ENCODE results near the gene LHPP. TPM values are rescaled to one million over a fixed set of nuclear protein-coding genes. Genes with fewer than 3 reads are reported as not detected.

The LHPP gene
- total and polyA plus RNA-seq, 4 experiments from 2014 or later, result 17.9 to 22.4 (median 19.2) TPM

DNA sequence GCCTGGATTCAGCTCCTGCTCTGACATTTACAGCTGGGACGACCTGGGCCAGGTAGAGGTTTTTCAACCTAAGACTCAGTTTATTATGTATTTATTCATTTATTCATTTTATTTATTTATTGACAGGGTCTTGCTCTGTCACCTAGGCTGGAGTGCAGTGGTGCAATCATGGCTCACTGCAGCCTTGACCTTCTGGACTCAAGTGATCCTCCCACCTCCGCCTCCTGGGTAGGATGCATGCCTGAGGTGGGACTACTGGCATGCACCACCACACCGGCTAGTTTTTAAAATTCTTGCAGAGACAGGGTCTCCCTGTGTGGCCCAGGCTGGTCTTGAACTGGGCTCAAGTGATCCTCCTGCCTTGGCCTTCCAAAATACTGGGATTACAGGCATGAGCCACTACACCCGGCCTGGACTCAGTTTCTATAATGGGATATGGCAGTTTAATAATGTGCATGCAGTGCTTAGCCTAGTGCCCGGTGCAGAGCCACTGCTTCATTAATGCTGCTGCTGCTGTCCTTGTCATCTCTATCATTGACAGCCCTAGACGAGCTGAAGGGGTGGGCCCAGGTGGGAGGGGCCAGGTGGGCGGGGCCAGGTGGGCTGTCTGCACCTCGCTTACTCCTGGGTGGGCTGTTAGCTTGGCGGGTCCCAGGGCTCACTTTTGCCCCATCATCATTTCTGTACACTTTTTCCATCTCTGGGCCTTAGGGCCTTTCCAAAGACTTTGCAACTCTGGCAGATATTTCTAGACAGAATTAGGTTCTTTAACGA is 92.6 kb downstream of the LHPP start:
- Mint-ChIP-seq H3K36me3 (no peaks in the 10 kb centered on the region), H3K4me1 (no peaks in the 10 kb centered on the region), H3K9me3 (peaks cover 0 to 2% (median 0%) of the 10 kb centered on the region in 8 donors), H3K27ac (no peak overlapping the region), H3K4me3 (no peak overlapping the region), H3K27me3 (no peaks in the 10 kb centered on the region)
- Histone ChIP-seq H3K36me3 (ENCODE audit: insufficient read depth, low read length) (no peaks in the 10 kb centered on the region), H3K27ac (ENCODE audit: low read depth, low read length) (no peak overlapping the region), H3K9me3 (ENCODE audit: control insufficient read depth in 1 of 2, low read length in 2 of 2) (no peaks in the 10 kb centered on the region), H3K27me3 (ENCODE audit: insufficient read depth, low read length) (no peaks in the 10 kb centered on the region), H3K4me1 (ENCODE audit: insufficient read depth, low read length) (no peaks in the 10 kb centered on the region), H3K4me3 (ENCODE audit: low read length in 2 of 2) (no peak overlapping the region)
- ChIA-PET CTCF (ENCODE audit: partially characterized antibody) (interaction anchor here (1.7 kb wide), 1 partner anchor 24 kb away, joined by 4 read pairs; no protein-coding TSS in a partner anchor), POLR2A (ENCODE audit: partially characterized antibody) (no interaction called here)
- intact Hi-C loops (cut with micrococcal nuclease), result no loop called here
- DNase-seq, result no peak

GRCh38 chr10:124557167-124557566 is 95.5 kb downstream of the LHPP start:
- POLR2A ChIA-PET (ENCODE audit: partially characterized antibody), result no interaction called here
- Mint-ChIP-seq H3K9me3 (peaks cover 0 to 13% (median 3%) of the 10 kb centered on the region in 8 donors), H3K27me3 (no peaks in the 10 kb centered on the region), H3K4me3 (no peak overlapping the region), H3K4me1 (no peaks in the 10 kb centered on the region), H3K36me3 (peaks cover 2 to 13% of the 10 kb centered on the region in 2 donors), H3K27ac (no peak overlapping the region)
- H3K4me3 ChIP-seq (ENCODE audit: low read length in 2 of 2), result no peak overlapping the region
- H3K9me3 ChIP-seq (ENCODE audit: control insufficient read depth in 1 of 2, low read length in 2 of 2), result no peaks in the 10 kb centered on the region
- no peaks in the 10 kb centered on the region for H3K27me3 ChIP-seq (ENCODE audit: insufficient read depth, low read length)
- H3K27ac ChIP-seq (ENCODE audit: low read depth, low read length), result no peak overlapping the region
- no peaks in the 10 kb centered on the region for H3K4me1 ChIP-seq (ENCODE audit: insufficient read depth, low read length)
- DNase-seq, result no peak
- intact Hi-C loops (cut with micrococcal nuclease), result no loop called here
- H3K36me3 ChIP-seq (ENCODE audit: insufficient read depth, low read length), result no peaks in the 10 kb centered on the region
- CTCF ChIA-PET (ENCODE audit: partially characterized antibody), result no interaction called here

DNA sequence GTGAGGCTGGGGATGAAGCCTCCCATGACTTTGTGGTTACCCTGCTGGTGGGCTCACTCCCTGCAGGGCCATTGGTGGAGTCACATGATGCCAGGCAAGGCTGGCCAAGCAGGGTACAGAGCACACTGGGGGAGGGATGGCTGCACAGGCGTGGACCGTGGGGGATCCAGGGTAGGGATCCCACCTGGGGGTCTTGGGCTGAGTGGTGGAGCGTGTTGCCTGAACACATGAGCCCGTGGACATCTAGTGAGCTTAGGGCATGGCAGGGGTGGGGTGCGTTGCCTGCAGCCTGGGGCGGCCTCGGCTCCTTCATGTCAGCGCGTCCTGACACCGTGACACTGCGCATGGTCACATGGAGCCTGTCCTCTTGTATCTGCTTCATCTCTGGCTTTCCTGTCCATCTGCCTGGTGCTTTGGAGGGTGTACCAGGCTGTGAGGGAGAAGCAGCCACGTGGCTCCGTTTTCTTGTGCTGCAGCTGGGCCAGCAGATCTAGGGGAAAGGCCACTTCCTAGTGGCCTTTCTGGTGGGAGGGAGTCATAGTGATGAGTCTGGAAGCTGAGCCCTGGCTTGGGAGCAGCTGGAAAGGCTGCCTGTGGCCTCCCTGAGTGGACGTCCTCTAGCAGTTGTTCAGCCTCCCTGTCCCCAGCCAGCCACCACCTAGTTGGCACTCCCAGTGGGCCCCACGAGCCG is 96.2 kb downstream of the LHPP start:
- peaks cover 2 to 13% of the 10 kb centered on the region in 2 donors for H3K36me3 Mint-ChIP-seq
- DNase-seq, result no peak

GRCh38 chr10:124558339-124559321 is 97.0 kb downstream of the LHPP start:
- DNase-seq, result no peak
- Histone ChIP-seq H3K27me3 (ENCODE audit: insufficient read depth, low read length) (no peaks in the 10 kb centered on the region), H3K4me1 (ENCODE audit: insufficient read depth, low read length) (no peaks in the 10 kb centered on the region), H3K36me3 (ENCODE audit: insufficient read depth, low read length) (no peaks in the 10 kb centered on the region), H3K9me3 (ENCODE audit: control insufficient read depth in 1 of 2, low read length in 2 of 2) (no peaks in the 10 kb centered on the region), H3K4me3 (ENCODE audit: low read length in 2 of 2) (no peak overlapping the region), H3K27ac (ENCODE audit: low read depth, low read length) (no peak overlapping the region)
- peaks cover 0 to 13% (median 3%) of the 10 kb centered on the region in 8 donors for H3K9me3 Mint-ChIP-seq
- H3K4me3 Mint-ChIP-seq, result no peak overlapping the region
- H3K27me3 Mint-ChIP-seq, result no peaks in the 10 kb centered on the region
- ChIA-PET POLR2A (ENCODE audit: partially characterized antibody) (interaction anchor here (0.6 kb wide), 1 partner anchor 55 kb away, joined by 3 read pairs; no protein-coding TSS in a partner anchor), CTCF (ENCODE audit: partially characterized antibody) (no interaction called here)
- intact Hi-C loops (cut with micrococcal nuclease), result no loop called here
- H3K36me3 Mint-ChIP-seq, result peaks cover 2 to 13% of the 10 kb centered on the region in 2 donors
- no peak overlapping the region for H3K27ac Mint-ChIP-seq
- no peaks in the 10 kb centered on the region for H3K4me1 Mint-ChIP-seq

More for the DNA sequence above, 96.2 kb downstream of the LHPP start:
- Mint-ChIP-seq H3K9me3 (peaks cover 0 to 13% (median 3%) of the 10 kb centered on the region in 8 donors), H3K4me3 (no peak overlapping the region), H3K4me1 (no peaks in the 10 kb centered on the region), H3K27me3 (no peaks in the 10 kb centered on the region), H3K27ac (no peak overlapping the region)
- POLR2A ChIA-PET (ENCODE audit: partially characterized antibody), result no interaction called here
- no peaks in the 10 kb centered on the region for H3K27me3 ChIP-seq (ENCODE audit: insufficient read depth, low read length)
- intact Hi-C loops (cut with micrococcal nuclease), result no loop called here
- no peaks in the 10 kb centered on the region for H3K9me3 ChIP-seq (ENCODE audit: control insufficient read depth in 1 of 2, low read length in 2 of 2)
- no peaks in the 10 kb centered on the region for H3K36me3 ChIP-seq (ENCODE audit: insufficient read depth, low read length)
- CTCF ChIA-PET (ENCODE audit: partially characterized antibody), result no interaction called here
- no peaks in the 10 kb centered on the region for H3K4me1 ChIP-seq (ENCODE audit: insufficient read depth, low read length)
- H3K4me3 ChIP-seq (ENCODE audit: low read length in 2 of 2), result no peak overlapping the region
- H3K27ac ChIP-seq (ENCODE audit: low read depth, low read length), result no peak overlapping the region

DNA sequence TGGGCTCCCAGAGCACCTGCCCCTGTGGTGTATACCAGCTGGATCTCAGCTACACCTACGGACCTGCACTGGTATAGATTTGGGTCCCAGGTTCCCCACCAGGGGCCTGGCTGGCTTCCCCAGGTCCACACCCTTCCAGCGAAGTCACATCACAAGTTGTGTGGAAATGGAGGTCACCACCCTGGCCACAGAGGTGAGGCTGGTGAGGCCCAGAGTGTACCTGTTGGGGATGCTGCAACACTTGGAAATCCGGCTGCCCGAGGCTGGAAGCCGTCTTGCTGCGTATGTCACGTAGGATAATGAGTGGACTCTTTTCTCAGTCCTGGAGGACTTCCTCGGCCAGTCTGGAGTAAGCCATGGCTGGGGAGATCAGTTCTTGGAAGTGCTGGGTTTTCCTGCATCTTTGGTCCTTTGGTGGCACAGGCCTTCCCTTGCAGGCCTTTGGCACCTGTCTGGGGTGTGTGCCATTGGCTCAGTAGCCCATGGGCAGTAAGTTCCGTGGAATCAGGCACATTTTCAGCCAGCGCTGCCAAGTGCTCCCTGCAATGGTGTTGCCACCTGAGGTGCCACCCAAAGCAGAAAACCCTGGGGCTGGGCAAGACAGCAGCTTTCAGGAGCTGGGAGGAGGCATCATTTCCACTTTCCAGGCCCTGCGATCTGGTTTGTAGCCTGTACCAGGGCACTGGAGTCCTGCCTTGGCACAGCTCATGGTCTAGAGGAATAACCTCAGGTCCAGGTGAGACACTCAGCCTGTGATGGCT is 97.9 kb downstream of the LHPP start:
- DNase-seq, result no peak
- H3K27me3 Mint-ChIP-seq, result no peaks in the 10 kb centered on the region
- CTCF ChIA-PET (ENCODE audit: partially characterized antibody), result interaction anchor here (1.1 kb wide), 1 partner anchor 367 kb away, joined by 3 read pairs; no protein-coding TSS in a partner anchor
- Histone ChIP-seq H3K9me3 (ENCODE audit: control insufficient read depth in 1 of 2, low read length in 2 of 2) (no peaks in the 10 kb centered on the region), H3K27me3 (ENCODE audit: insufficient read depth, low read length) (no peaks in the 10 kb centered on the region), H3K36me3 (ENCODE audit: insufficient read depth, low read length) (no peaks in the 10 kb centered on the region), H3K4me1 (ENCODE audit: insufficient read depth, low read length) (no peaks in the 10 kb centered on the region), H3K4me3 (ENCODE audit: low read length in 2 of 2) (no peak overlapping the region), H3K27ac (ENCODE audit: low read depth, low read length) (no peak overlapping the region)
- POLR2A ChIA-PET (ENCODE audit: partially characterized antibody), result interaction anchor here (0.6 kb wide), 1 partner anchor 54 kb away, joined by 3 read pairs; no protein-coding TSS in a partner anchor
- H3K4me3 Mint-ChIP-seq, result no peak overlapping the region
- H3K9me3 Mint-ChIP-seq, result peaks cover 0 to 13% (median 3%) of the 10 kb centered on the region in 8 donors
- H3K4me1 Mint-ChIP-seq, result no peaks in the 10 kb centered on the region
- H3K36me3 Mint-ChIP-seq, result peaks cover 2 to 13% of the 10 kb centered on the region in 2 donors
- intact Hi-C loops (cut with micrococcal nuclease), result no loop called here
- H3K27ac Mint-ChIP-seq, result no peak overlapping the region

DNA sequence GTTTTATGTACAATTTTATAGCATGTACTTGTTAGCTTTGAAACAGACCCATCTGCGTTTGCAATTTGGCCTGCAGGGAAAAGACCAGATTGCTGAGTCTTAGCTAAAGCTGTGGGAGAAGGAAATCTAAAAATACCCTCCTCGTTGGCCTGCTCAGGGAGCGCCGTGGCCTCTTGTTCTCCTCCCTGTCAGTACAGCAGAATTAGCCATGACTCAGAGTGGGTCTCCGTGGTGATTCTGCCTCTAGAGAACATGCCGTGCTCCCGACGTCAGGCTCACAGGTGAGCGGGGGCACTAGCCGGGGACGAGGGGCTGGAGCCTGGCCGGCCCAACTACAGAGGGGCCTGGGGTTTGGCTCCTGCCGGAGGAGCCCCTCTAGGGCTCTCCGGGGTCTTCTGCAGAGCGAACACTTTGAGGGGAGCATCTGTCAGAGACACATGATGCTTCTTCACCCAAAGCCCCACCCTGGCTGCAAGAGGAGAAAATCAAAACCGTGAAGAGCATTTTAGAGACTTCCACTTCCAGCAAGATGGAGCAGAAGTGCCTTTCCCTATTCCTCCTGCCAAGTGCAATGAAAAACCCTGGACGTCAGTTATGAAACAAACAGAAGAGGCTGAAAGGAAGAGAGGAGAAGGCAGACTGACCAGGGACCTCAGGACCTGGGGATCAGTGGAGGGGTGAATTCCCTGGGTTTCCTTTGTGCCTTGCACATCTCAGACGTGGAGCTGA is 98.9 kb downstream of the LHPP start:
- CTCF ChIA-PET (ENCODE audit: partially characterized antibody), result interaction anchor here (1.1 kb wide), 1 partner anchor 366 kb away, joined by 3 read pairs; no protein-coding TSS in a partner anchor
- intact Hi-C loops (cut with micrococcal nuclease), result no loop called here
- no peaks in the 10 kb centered on the region for H3K27me3 ChIP-seq (ENCODE audit: insufficient read depth, low read length)

More for the DNA sequence above, 98.9 kb downstream of the LHPP start:
- Histone ChIP-seq H3K27ac (ENCODE audit: low read depth, low read length) (no peak overlapping the region), H3K36me3 (ENCODE audit: insufficient read depth, low read length) (no peaks in the 10 kb centered on the region), H3K9me3 (ENCODE audit: control insufficient read depth in 1 of 2, low read length in 2 of 2) (no peaks in the 10 kb centered on the region), H3K4me3 (ENCODE audit: low read length in 2 of 2) (no peak overlapping the region), H3K4me1 (ENCODE audit: insufficient read depth, low read length) (no peaks in the 10 kb centered on the region)
- Mint-ChIP-seq H3K27ac (peak overlapping the region in 1 of 7 donors; percentile 53), H3K4me1 (no peaks in the 10 kb centered on the region), H3K36me3 (peaks cover 2 to 13% of the 10 kb centered on the region in 2 donors), H3K9me3 (peaks cover 0 to 13% (median 3%) of the 10 kb centered on the region in 8 donors), H3K27me3 (no peaks in the 10 kb centered on the region), H3K4me3 (no peak overlapping the region)
- POLR2A ChIA-PET (ENCODE audit: partially characterized antibody), result no interaction called here
- no peak for DNase-seq

Data from CD4-positive, alpha-beta memory T cell (primary cell).